Measurements from ENCODE around the gene GLIPR1. TPM values are rescaled to one million over a fixed set of nuclear protein-coding genes. Genes with fewer than 3 reads are reported as not detected.
"Not testable (repeated sequence)": the region's sequence is repeated elsewhere in the genome, so short reads cannot be mapped to it uniquely, and the experiment has no call there.

The GLIPR1 gene
- polyA plus RNA-seq, 1 donor: 10.3 TPM

DNA sequence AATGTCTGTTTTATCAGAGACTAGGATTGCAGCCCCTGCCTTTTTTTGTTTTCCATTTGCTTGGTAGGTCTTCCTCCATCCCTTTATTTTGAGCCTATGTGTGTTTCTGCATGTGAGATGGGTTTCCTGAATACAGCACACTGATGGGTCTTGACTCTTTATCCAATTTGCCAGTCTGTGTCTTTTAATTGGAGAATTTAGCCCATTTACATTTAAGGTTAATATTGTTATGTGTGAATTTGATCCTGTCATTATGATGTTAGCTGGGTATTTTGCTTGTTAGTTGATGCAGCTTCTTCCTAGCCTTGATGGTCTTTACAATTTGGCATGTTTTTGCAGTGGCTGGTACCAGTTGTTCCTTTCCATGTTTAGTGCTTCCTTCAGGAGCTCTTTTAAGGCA, 40.7 kb downstream of the GLIPR1 start:
- DNase-seq (ENCODE audit: low read depth): not testable (repeated sequence)

- not testable (repeated sequence) for DNase-seq (ENCODE audit: low read depth)
Observed at GRCh38 chr12:75522124-75522523, 41.6 kb downstream of the GLIPR1 start.

DNA sequence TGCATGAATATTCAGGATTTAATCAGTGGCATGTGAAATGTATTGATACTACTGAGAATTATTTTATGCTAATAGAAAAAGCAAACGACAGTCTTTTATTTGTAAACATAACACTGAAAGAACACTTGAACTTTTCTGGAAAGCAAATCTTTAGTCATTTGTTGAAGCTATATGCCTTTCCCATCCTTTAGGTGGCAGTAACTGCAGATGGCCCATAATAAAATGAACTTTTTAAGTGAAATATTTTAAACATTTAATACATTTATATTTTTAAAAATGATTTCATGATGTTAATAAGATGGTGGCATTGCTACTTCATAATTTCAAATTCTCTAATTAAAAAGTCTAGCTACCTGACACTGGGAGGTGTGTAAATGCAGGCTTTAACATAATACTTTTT, 44.7 kb downstream of the GLIPR1 start:
- DNase-seq (ENCODE audit: low read depth): no peak

GRCh38 chr12:75526655-75527511, 46.3 kb downstream of the GLIPR1 start:
- DNase-seq (ENCODE audit: low read depth): no peak

DNA sequence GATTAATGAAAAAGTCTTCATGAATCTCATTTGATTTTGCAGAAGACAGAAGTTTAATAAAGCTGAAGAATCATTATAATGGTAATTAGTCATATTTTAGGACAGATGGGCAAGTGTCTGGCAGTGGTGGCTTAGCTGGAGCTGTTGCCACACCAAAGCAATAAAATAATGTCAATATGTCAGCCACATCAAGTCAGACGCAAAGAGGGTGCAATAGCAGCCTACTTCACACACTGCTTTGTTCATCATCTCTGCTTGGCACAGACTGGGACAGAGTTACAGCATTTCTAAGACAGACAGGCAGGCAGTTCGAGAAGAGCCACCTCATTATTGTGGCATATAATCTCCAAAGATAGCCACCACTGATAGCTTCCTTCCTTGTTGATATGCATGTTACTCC, 47.7 kb downstream of the GLIPR1 start:
- DNase-seq (ENCODE audit: low read depth): no peak

- DNase-seq (ENCODE audit: low read depth): no peak
Observed at GRCh38 chr12:75528692-75529091, 48.1 kb downstream of the GLIPR1 start.

DNA sequence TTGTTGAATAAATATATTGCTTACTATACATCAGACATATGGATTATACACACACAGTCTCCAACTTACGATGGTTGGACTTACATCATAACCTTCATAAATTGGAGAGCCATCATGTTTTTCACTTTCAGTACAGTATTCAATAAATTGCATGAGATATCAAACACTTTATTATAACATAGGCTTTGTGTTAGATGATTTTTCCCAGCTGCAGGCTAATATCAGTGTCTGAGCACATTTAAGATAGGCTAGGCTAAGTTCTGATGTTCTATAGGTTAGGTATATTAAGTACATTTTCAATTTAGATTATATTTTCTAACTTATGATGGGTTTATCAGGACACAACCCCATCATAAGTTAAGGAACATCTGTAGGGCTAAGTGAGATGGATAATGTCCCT, 48.8 kb downstream of the GLIPR1 start:
- DNase-seq (ENCODE audit: low read depth): no peak

DNA sequence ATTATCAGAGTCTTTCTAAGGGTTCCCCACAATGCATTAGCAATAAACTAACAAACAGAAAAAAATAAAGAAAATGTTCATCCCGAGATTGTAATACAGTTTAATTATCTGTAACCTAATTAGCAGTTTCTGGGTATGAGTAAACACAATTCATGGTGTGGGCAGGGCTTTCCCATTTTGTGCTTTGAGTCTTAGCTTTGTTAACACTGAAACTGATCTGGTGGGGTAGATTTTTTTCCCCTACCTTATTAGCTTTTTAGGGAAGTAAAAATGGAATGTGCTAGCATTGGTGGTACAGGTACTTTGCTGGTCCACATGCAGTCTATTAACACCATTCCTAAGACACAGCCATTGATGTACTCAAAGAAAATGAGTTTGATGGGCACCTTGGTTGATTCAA, 49.3 kb downstream of the GLIPR1 start:
- no peak for DNase-seq (ENCODE audit: low read depth)

DNA sequence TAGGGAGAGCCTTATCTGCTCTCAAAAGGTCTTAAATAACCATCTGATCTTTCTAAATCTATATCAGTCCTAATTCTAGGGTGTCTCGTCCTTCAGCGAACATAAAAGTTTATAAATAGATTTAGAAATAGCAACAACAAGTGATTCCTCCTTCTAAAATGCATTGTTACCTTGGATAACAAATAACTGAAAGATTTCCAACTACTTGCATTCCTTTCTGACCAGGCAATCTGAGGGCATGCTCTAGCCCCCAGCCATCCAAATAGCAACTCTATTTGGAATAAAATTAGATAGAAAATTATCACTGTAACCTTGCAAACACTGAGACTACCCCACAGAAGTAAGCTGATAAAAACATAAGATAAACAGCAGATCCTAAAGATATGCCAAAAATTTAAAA, 52.7 kb downstream of the GLIPR1 start:
- DNase-seq (ENCODE audit: low read depth): no peak

GRCh38 chr12:75539889-75540288, 59.3 kb downstream of the GLIPR1 start:
- no peak for DNase-seq (ENCODE audit: low read depth)

GRCh38 chr12:75542942-75543341, 62.4 kb downstream of the GLIPR1 start:
- DNase-seq (ENCODE audit: low read depth): no peak

DNA sequence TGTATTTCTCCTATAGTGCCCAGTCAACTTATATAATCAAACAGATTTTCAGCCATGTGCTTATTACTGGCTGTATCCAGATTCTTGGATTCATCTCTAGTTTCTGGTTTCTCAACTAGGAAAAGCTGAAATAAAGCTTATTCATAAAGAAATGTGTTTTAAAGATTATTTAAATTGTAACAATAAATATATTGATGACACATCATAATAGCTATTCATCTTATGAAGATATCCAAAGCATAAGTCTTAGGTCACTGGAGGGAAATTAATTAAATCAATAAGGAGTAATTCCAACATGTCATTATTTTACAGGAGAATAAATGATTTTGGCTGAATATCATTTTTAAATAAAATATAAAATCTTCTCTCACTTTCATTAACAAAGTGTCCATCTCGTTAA, 63.0 kb downstream of the GLIPR1 start:
- DNase-seq (ENCODE audit: low read depth): no peak

DNA sequence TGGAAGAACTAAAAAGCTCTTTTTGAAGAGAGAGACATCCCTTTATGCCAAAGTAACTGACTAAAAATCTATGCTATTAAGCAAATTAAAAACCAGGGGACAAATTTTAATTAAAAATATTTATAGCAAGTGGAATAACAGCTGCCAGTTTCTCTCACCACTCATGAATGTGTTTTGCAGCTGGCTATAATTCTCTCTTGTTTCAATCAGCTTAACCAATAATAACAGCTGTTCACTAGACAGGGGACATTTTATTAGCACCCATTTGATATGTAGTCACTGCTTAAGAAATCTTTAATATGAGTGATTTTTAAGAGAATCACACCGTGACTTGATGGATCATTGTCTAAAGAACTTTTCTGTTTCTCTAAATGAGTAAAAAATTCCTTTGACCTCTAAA, 65.1 kb downstream of the GLIPR1 start:
- no peak for DNase-seq (ENCODE audit: low read depth)

DNA sequence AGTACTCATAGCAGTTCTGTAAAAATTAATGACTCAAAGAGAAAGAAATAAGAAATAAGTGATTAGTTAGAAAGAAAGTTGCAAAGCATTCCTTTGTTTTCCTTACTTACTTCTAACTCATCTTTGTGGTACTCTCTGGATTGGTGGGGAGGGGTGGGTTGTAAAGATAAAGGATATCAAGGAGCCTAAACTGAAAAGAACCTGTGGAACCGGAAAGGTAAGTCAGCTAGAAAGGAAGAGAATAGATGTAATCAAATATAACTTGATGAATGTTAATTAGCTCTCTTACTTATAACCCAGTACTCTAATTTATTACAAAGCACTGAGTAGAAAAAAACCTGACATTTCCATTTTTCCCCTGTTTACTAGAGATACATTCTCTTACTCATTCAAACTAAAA, 68.3 kb downstream of the GLIPR1 start:
- no peak for DNase-seq (ENCODE audit: low read depth)

GRCh38 chr12:75549989-75550388, 69.4 kb downstream of the GLIPR1 start:
- no peak for DNase-seq (ENCODE audit: low read depth)

GRCh38 chr12:75550401-75551240, 70.1 kb downstream of the GLIPR1 start:
- DNase-seq (ENCODE audit: low read depth): no peak

DNA sequence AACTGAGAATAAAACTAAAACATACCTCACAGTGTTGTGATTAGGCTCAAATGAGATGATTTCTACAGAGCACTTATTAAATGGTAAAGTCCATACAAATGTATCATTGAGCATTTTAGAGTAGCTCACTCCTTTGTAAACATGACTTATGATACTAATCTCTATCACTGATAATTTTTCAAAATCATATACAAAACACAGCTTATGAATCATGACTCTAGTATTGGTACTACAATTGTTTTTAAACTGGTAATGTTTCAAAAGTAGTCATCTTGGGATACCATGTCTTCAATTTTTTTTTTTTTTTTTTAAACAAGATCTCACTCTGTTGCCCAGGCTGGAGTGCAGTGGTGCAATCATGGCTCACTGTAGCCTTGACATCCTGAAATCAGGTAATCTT, 70.9 kb downstream of the GLIPR1 start:
- no peak for DNase-seq (ENCODE audit: low read depth)

- DNase-seq (ENCODE audit: low read depth): no peak
Observed at GRCh38 chr12:75553398-75553797, 72.8 kb downstream of the GLIPR1 start.

Other genes starting within 250 kb of the GLIPR1 start
- 2.1 TPM for gene CAPS2, start 150.4 kb upstream of the GLIPR1 start, polyA plus RNA-seq (ENCODE audit: insufficient read length)
- gene GLIPR1L1, start 146.1 kb upstream of the GLIPR1 start, polyA plus RNA-seq (ENCODE audit: insufficient read length): 0.20 TPM
- gene GLIPR1L2, start 89.7 kb upstream of the GLIPR1 start, polyA plus RNA-seq (ENCODE audit: insufficient read length): 1.8 TPM
- 54.4 TPM for gene KRR1, start 30.9 kb downstream of the GLIPR1 start, polyA plus RNA-seq (ENCODE audit: insufficient read length)